Measurements from ENCODE around the gene UCHL3. TPM values are rescaled to one million over a fixed set of nuclear protein-coding genes. Genes with fewer than 3 reads are reported as not detected.

Gene UCHL3
- total RNA-seq, 1 donor from 2014 or later: 20.6 TPM

DNA sequence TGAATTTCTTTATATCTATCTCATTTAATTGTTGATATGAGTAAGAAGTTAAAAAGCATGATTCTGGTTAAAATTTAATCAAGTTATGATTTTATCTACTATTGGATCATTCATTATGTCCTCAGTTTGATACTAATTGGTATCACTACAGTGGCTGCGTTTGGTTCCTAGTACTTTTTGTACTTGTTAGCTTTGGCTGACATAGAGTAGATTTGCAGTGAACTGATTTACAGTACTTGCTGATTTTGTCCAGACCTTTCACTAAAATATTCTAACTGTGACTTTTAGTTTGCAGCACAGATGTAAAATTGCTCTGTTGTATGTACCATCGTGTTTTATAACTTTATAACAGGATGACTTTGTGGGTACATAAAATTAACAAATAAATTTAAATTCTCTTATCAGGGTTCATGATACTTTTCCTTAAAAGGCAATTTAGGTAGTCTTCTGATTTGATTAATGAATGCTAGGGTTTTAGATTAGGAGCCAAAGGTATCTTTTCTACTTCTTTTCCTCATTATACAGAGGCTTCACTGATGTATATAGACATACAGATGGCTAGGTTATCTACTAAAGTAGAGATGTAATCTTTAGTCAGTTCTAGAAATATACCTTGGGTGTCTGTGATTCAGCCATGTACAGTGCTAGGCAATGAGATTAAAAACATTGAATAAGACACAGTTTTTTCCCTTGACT lies 8.7 kb downstream of the UCHL3 start:
- TF ChIP-seq CTCF (IDR thresholded peaks at IDR 0.05): no peak
- Mint-ChIP-seq H3K27ac (ENCODE audit: unreplicated experiment) (peak overlapping the region; percentile 72), H3K4me3 (ENCODE audit: unreplicated experiment) (no peak overlapping the region), H3K9me3 (ENCODE audit: unreplicated experiment) (no peaks in the 10 kb centered on the region), H3K36me3 (ENCODE audit: unreplicated experiment) (peaks cover 17% of the 10 kb centered on the region), H3K27me3 (ENCODE audit: unreplicated experiment) (no peaks in the 10 kb centered on the region), H3K4me1 (ENCODE audit: unreplicated experiment) (peaks cover 2% of the 10 kb centered on the region)
- no peak for DNase-seq (ENCODE audit: extremely low spot score, unreplicated experiment)

DNA sequence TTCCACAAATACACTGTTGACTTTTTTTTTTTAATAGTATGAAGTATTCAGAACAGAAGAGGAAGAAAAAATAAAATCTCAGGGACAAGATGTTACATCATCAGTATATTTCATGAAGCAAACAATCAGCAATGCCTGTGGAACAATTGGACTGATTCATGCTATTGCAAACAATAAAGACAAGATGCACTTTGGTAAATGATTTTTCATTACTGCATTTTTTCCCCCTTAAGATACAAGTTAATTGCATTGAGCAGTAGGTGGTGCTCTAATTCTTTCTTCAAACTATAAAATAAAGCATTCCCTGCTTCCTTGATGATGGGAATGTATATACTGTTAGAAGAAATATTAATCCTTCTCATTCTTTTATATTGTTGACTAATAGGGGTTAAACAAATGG lies 17.1 kb downstream of the UCHL3 start:
- no peak for DNase-seq (ENCODE audit: extremely low spot score, unreplicated experiment)
- H3K4me1 Mint-ChIP-seq (ENCODE audit: unreplicated experiment): peaks cover 5% of the 10 kb centered on the region
- TF ChIP-seq CTCF (IDR thresholded peaks at IDR 0.05): peak; percentile 63

GRCh38 chr13:75569576-75569975 lies 20.0 kb downstream of the UCHL3 start:
- Mint-ChIP-seq H3K9me3 (ENCODE audit: unreplicated experiment) (no peaks in the 10 kb centered on the region), H3K4me1 (ENCODE audit: unreplicated experiment) (peaks cover 5% of the 10 kb centered on the region), H3K27ac (ENCODE audit: unreplicated experiment) (no peak overlapping the region), H3K27me3 (ENCODE audit: unreplicated experiment) (no peaks in the 10 kb centered on the region), H3K4me3 (ENCODE audit: unreplicated experiment) (no peak overlapping the region), H3K36me3 (ENCODE audit: unreplicated experiment) (peaks cover 25% of the 10 kb centered on the region)
- DNase-seq (ENCODE audit: extremely low spot score, unreplicated experiment): no peak
- no peak for TF ChIP-seq CTCF (IDR thresholded peaks at IDR 0.05)

More for the DNA sequence above, 17.1 kb downstream of the UCHL3 start:
- Mint-ChIP-seq H3K27ac (ENCODE audit: unreplicated experiment) (no peak overlapping the region), H3K27me3 (ENCODE audit: unreplicated experiment) (no peaks in the 10 kb centered on the region), H3K4me3 (ENCODE audit: unreplicated experiment) (no peak overlapping the region), H3K36me3 (ENCODE audit: unreplicated experiment) (peaks cover 6% of the 10 kb centered on the region), H3K9me3 (ENCODE audit: unreplicated experiment) (no peaks in the 10 kb centered on the region)

GRCh38 chr13:75579529-75579928 lies 29.9 kb downstream of the UCHL3 start:
- peaks cover 27% of the 10 kb centered on the region for H3K36me3 Mint-ChIP-seq (ENCODE audit: unreplicated experiment)
- no peak for TF ChIP-seq CTCF (IDR thresholded peaks at IDR 0.05)
- no peak for DNase-seq (ENCODE audit: extremely low spot score, unreplicated experiment)
- H3K4me3 Mint-ChIP-seq (ENCODE audit: unreplicated experiment): no peak overlapping the region
- H3K4me1 Mint-ChIP-seq (ENCODE audit: unreplicated experiment): peaks cover 9% of the 10 kb centered on the region
- peaks cover 3% of the 10 kb centered on the region for H3K9me3 Mint-ChIP-seq (ENCODE audit: unreplicated experiment)
- H3K27me3 Mint-ChIP-seq (ENCODE audit: unreplicated experiment): no peaks in the 10 kb centered on the region
- H3K27ac Mint-ChIP-seq (ENCODE audit: unreplicated experiment): no peak overlapping the region

GRCh38 chr13:75581874-75582640 lies 32.5 kb downstream of the UCHL3 start:
- H3K27me3 Mint-ChIP-seq (ENCODE audit: unreplicated experiment): no peaks in the 10 kb centered on the region
- no peak overlapping the region for H3K4me3 Mint-ChIP-seq (ENCODE audit: unreplicated experiment)
- H3K4me1 Mint-ChIP-seq (ENCODE audit: unreplicated experiment): peaks cover 9% of the 10 kb centered on the region
- peaks cover 26% of the 10 kb centered on the region for H3K36me3 Mint-ChIP-seq (ENCODE audit: unreplicated experiment)
- TF ChIP-seq CTCF (IDR thresholded peaks at IDR 0.05): no peak
- DNase-seq (ENCODE audit: extremely low spot score, unreplicated experiment): no peak
- H3K27ac Mint-ChIP-seq (ENCODE audit: unreplicated experiment): peak overlapping the region; percentile 9
- peaks cover 14% of the 10 kb centered on the region for H3K9me3 Mint-ChIP-seq (ENCODE audit: unreplicated experiment)
